ENCODE measurements around the gene PRDX2.

DNA sequence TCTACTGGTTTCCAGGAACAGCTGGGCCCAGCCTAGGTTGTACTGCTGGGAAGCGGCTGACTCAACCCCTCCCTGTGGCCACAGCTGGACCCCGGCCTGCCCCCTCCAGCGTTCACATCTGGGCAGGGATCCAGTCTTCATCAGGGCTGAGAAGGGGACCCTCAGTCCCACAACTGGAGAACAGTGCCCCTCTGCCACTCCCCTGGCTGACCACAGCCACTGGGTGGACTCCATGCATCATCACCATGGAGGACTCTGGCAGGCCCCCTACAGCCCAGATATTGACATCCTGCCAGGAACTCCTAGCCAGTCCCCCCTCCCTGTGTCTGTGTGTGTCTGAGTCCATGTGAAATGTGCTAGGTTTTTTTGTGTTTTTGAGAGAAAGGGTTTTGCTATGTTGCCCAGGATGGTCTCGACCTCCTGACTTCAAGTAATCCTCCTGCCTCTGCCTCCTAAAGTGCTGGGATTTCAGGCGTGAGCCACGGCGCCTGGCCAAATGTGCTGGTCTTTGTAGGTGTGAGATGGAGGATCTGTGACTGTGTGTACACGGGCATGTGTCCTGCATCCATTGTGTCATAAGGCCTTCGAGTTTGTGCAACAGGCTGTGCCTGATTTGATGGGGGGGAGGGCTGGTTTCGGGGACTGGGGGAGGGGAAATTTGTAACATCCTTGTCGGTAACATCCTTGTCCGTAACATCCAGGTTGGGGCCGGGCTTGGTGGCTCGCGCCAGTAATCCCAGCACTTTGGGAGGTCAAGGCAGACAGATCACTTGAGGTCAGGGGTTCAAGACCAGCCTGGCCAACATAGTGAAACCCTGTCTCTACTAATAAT, 22.2 kb downstream of the PRDX2 start:
- TF ChIP-seq EZH2 (IDR thresholded peaks at IDR 0.05; ENCODE audit: borderline replicate concordance, low read length) = no peak
- TF ChIP-seq, protein P1, sequence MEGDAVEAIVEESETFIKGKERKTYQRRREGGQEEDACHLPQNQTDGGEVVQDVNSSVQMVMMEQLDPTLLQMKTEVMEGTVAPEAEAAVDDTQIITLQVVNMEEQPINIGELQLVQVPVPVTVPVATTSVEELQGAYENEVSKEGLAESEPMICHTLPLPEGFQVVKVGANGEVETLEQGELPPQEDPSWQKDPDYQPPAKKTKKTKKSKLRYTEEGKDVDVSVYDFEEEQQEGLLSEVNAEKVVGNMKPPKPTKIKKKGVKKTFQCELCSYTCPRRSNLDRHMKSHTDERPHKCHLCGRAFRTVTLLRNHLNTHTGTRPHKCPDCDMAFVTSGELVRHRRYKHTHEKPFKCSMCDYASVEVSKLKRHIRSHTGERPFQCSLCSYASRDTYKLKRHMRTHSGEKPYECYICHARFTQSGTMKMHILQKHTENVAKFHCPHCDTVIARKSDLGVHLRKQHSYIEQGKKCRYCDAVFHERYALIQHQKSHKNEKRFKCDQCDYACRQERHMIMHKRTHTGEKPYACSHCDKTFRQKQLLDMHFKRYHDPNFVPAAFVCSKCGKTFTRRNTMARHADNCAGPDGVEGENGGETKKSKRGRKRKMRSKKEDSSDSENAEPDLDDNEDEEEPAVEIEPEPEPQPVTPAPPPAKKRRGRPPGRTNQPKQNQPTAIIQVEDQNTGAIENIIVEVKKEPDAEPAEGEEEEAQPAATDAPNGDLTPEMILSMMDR (IDR thresholded peaks at IDR 0.05; ENCODE audit: low read length) = peak; percentile 19; the same call in 1 of the 2 replicates

All from OCI-LY1 (cell line).